ENCODE results near the gene MYO1H.
"Not testable (repeated sequence)": the region's sequence is repeated elsewhere in the genome, so short reads cannot be mapped to it uniquely, and the experiment has no call there.

Gene MYO1H

DNA sequence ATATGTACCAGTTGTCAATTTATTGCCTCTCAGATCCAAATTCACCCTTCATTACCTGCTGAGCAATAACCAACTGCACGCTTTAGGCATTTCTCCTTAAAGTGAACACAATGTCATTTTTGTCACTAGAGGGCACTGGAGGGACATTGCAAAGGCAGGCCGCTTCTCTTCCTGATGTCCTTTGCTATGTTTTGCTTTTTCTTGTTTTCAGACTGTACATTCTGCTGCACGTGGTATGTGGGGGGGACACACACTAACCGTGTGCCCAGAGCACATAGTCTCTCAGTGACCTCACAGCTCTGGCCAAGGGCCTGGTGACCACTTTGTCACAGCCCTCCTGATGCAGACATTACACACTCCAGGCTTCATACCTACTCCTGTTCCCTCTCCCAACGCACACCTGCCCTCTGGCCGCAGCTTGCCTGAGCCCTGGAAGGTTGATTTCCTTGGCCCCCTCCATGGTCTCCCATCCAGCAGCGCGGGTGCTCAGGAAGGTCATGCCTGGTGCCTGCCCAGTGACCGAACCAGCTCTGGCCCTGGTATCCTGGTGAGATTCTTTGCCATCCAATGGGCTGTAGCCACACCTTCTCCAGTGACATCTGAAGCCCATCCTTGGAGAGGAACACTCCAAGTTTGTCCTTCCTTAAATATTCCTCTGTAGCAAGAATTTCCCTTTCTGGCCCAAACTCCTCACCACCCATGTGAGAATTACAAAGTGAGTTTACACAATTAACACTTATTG lies 39.9 kb downstream of the MYO1H start:
- Histone ChIP-seq H3K4me1 (no peaks in the 10 kb centered on the region), H3K36me3 (no peaks in the 10 kb centered on the region), H4K20me1 (no peaks in the 10 kb centered on the region), H3K27me3 (no peaks in the 10 kb centered on the region), H3K9ac (no peak overlapping the region), H3K9me3 (replicated peaks in 1 of 11) (no peaks in the 10 kb centered on the region), H3K4me3 (no peak overlapping the region), H3K4me2 (no peak overlapping the region), H3K27ac (no peak overlapping the region)
- no peak for TF ChIP-seq Cebpa-rat (IDR thresholded peaks at IDR 0.05)

DNA sequence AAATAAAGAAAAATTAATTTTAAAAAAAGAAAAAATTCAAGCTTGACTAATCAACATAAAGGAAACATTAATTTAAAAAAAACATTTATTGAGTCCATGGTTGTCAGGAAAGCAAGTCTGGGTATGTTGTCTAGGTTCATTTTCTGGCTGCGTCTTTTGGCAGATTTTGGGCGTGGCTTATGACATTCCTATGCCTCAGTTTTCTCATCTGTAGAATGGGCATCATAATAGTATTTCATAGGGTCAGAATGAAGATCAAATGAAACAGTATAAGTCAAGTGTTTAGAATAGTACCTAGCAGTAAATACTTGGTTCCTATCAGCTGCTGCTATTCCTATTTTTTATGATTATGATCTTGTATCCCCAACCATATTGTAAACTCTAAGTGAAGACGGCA lies 40.5 kb downstream of the MYO1H start:
- H3K4me2 ChIP-seq = no peak overlapping the region
- no peak for TF ChIP-seq Cebpa-rat (IDR thresholded peaks at IDR 0.05)
- no peaks in the 10 kb centered on the region for H3K9me3 ChIP-seq (replicated peaks in 1 of 11)
- no peak overlapping the region for H3K4me3 ChIP-seq
- no peaks in the 10 kb centered on the region for H3K4me1 ChIP-seq
- H3K27ac ChIP-seq = no peak overlapping the region
- no peaks in the 10 kb centered on the region for H4K20me1 ChIP-seq
- no peak overlapping the region for H3K9ac ChIP-seq
- no peaks in the 10 kb centered on the region for H3K36me3 ChIP-seq
- no peaks in the 10 kb centered on the region for H3K27me3 ChIP-seq

DNA sequence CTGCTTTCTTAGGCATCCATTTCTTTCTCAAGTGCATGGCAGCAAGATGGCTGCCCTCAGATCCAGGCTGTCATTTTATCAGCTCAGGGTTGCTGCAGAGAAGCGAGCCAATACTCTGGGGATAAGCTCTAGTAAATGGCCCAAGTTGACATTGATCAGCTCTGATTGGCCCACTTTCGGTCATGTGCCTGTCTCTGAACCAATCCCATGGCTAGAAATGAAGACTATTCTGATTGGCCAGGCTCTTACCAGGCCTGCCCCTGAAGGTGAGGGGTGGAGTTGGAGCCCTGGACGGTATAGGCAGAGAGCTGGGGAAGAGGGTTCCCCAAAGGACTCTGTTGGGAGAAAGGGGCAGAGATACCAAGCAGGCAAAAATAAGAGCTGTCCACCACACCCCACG lies 41.4 kb downstream of the MYO1H start:
- no peak overlapping the region for H3K9ac ChIP-seq
- TF ChIP-seq Cebpa-rat (IDR thresholded peaks at IDR 0.05) = no peak
- H3K4me2 ChIP-seq = no peak overlapping the region
- no peak overlapping the region for H3K4me3 ChIP-seq
- H3K9me3 ChIP-seq (replicated peaks in 1 of 11) = no peaks in the 10 kb centered on the region
- no peaks in the 10 kb centered on the region for H4K20me1 ChIP-seq
- H3K36me3 ChIP-seq = no peaks in the 10 kb centered on the region
- no peaks in the 10 kb centered on the region for H3K4me1 ChIP-seq
- no peak overlapping the region for H3K27ac ChIP-seq
- no peaks in the 10 kb centered on the region for H3K27me3 ChIP-seq

DNA sequence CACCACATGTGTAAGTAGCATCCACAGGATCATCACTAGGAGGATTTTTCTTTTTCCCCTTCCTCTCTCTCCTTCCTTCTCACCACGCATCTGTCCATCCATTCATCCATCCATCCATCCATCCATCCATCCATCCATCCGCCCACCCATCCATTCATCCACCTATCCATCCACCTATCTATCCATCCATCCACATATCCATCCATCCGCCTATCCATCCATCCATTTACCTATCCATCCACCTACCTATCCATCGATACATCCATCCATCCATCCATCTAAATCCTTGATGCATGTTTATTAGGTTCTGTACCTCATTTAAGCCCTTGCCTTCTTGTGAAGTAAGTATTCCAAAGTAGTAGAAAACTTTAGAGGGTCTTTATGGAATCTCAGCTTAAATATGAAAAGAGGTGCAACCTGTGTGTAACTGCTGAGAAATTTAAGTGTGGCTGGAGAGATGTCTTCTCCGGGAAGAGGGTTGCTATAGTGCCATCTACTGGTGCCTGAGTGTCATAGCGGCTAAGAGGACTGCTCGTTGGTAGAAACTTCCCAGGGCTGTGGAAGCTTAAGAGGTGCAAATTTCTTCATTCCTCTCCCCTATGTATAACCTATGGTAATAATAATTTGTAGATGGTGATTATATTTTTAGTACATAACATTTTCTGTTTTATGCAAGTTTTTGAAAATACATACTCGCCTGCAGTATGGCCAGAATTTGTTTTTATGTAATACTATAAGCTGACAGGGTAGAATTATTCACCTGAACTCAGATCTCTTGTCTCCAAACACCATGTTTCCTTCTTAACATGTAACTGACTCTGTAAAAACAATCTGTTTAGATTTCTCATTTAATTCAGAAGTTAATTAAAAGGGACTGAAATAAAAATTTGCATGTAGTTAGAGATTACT lies 46.0 kb downstream of the MYO1H start:
- Histone ChIP-seq H3K4me3 (no peak overlapping the region), H3K27ac (no peak overlapping the region), H4K20me1 (no peaks in the 10 kb centered on the region), H3K27me3 (no peaks in the 10 kb centered on the region), H3K4me1 (no peaks in the 10 kb centered on the region), H3K9me3 (replicated peaks in 1 of 11) (no peaks in the 10 kb centered on the region), H3K4me2 (no peak overlapping the region), H3K36me3 (no peaks in the 10 kb centered on the region), H3K9ac (no peak overlapping the region)
- no peak for TF ChIP-seq Cebpa-rat (IDR thresholded peaks at IDR 0.05)

DNA sequence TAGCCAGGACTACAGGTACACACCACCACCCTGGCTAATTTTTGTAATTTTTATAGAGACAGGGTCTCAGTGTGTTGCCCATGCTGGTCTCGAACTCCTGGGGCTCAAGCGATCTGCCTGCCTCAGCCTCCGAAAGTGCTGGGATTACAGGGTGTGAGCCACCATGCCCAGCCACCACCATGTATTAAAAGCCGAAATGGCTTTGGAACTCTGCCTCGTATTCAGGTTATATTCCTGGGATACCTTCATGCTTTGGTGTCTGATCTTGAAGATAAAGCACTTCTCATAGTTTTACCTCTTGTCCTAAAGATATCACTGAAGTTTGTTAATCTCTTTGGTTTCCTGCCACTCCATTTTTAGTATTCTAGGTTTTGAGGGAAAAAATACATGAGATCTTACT lies 47.2 kb downstream of the MYO1H start:
- Histone ChIP-seq H3K27ac (no peak overlapping the region), H4K20me1 (no peaks in the 10 kb centered on the region), H3K4me1 (no peaks in the 10 kb centered on the region), H3K27me3 (no peaks in the 10 kb centered on the region), H3K9ac (no peak overlapping the region), H3K4me2 (no peak overlapping the region), H3K4me3 (no peak overlapping the region), H3K36me3 (no peaks in the 10 kb centered on the region), H3K9me3 (replicated peaks in 1 of 11) (no peaks in the 10 kb centered on the region)
- TF ChIP-seq Cebpa-rat (IDR thresholded peaks at IDR 0.05) = no peak

DNA sequence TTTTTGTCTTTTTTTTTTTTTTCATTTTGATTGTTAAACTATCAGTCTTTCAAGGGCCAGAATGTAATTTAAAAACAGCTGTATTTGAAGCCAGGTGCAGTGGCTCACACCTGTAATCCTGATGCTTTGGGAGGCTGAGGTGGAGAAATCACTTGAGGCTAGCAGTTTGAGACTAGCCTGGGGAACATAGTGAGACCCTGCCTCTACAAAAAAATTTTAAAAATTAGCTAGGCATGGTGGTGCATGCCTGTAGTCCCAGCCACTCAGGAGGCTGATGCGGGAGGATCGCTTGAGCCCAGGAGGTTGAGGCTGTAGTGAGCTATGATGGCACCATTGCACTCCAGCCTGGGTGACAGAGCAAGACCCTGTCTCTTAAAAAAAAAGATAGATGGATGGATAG lies 57.1 kb downstream of the MYO1H start:
- not testable (repeated sequence) for H3K4me2 ChIP-seq; H3K27me3 ChIP-seq; H4K20me1 ChIP-seq; H3K27ac ChIP-seq; H3K4me1 ChIP-seq; H3K4me3 ChIP-seq; H3K9me3 ChIP-seq (replicated peaks in 1 of 11); H3K9ac ChIP-seq; H3K36me3 ChIP-seq

DNA sequence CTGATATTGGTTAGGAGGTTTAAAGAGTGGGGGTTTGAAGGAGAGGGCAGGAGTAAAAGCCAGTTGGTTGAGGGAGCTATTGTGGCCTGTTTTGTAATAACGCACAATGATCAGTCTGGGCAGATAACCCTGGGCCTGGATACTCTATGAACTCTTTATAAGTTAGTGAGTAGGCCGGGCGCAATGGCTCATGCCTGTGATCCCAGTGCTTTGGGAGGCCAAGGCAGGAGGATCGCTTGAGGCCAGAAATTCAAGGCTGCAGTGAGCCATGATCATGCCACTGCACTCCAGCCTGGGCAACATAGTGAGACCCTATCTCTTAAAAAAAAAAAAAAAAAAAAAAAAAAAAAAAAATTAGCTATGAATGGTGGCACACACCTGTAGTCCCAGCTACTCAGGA lies 58.4 kb downstream of the MYO1H start:
- not testable (repeated sequence) for H4K20me1 ChIP-seq; H3K9me3 ChIP-seq (replicated peaks in 1 of 11); H3K4me1 ChIP-seq; H3K9ac ChIP-seq; H3K27ac ChIP-seq; H3K27me3 ChIP-seq; H3K36me3 ChIP-seq; H3K4me2 ChIP-seq; H3K4me3 ChIP-seq

DNA sequence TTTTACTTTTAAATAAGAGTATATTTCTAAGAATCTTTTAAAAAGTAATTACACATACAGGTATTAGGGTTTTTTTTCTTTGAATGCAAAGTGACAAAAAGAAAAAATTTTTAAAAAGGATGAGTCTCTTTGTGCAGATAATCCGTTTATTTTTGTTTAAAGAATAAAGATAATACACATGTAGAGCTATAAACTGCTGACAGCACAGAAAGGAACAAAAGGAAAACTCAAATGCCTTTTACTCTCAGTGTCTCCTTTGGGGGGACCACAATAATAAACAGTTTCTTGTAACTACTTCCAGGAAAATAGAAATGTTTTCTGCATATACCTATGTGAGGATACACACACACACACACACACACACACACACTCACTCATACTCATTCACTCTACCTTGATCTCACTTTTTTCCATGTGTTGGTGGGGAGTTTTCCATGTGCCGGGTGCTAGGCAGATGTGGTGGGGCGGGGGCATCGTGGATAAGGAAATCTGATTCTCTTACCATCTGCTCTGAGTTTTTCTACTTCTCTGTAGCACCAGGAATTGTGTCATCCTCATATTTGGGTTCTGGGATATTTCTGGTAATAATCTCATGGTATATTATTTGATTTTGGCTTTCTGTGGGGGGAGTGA lies 71.3 kb downstream of the MYO1H start:
- Histone ChIP-seq H3K36me3 (no peaks in the 10 kb centered on the region), H3K4me2 (no peak overlapping the region), H3K27ac (no peak overlapping the region), H3K9me3 (replicated peaks in 1 of 11) (peaks cover 0 to 14% (median 0%) of the 10 kb centered on the region in 11 experiments; a peak in 8 of 22 replicates), H3K27me3 (no peaks in the 10 kb centered on the region), H3K9ac (no peak overlapping the region), H3K4me1 (no peaks in the 10 kb centered on the region), H3K4me3 (no peak overlapping the region), H4K20me1 (no peaks in the 10 kb centered on the region)
- TF ChIP-seq Cebpa-rat (IDR thresholded peaks at IDR 0.05) = no peak

DNA sequence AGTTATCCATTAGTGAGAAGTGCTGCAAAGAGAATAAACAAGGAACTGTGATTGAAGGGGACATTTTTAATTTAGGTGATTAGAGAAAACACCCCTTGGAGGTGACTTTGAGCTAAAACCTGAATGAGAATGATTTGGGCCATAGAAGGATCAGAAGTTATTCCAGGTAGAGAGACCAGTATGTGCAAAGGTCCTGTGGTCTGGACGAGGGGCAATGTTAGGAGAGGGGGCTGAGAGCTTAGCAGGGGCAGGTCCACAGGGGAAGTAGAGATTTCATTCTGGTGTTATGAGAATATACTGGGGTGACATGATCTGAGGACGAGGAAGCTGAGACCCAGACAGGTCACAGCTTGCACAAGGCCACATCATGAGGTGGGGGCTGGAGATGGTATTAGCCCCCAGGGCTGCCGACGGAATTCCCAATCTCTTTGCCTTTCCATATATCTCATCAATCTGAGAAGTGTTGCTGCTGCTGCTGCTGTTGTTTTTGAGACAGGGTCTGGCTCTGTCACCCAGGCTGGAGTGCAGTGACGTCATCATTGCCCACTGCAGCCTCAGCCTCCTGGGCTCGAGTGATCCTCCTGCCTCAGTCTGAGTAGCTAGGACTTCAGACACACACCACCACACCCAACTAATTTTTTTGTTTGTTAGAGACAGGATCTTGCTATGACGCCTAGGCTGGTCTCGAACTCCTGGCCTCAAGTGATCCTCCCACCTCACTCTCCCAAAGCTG lies 73.8 kb downstream of the MYO1H start:
- Histone ChIP-seq H3K4me3 (no peak overlapping the region), H3K9ac (no peak overlapping the region), H3K36me3 (no peaks in the 10 kb centered on the region), H3K27me3 (no peaks in the 10 kb centered on the region), H4K20me1 (no peaks in the 10 kb centered on the region), H3K9me3 (replicated peaks in 1 of 11) (peaks cover 0 to 14% (median 0%) of the 10 kb centered on the region in 11 experiments; a peak in 8 of 22 replicates), H3K27ac (no peak overlapping the region), H3K4me2 (no peak overlapping the region), H3K4me1 (no peaks in the 10 kb centered on the region)
- no peak for TF ChIP-seq Cebpa-rat (IDR thresholded peaks at IDR 0.05)
